ENCODE data around the gene ZYX. TPM values are rescaled to one million over a fixed set of nuclear protein-coding genes. Genes with fewer than 3 reads are reported as not detected.
"Not testable (repeated sequence)": the region's sequence is repeated elsewhere in the genome, so short reads cannot be mapped to it uniquely, and the experiment has no call there.

ZYX gene
- total RNA-seq, 1 donor, result 48.4 TPM

DNA sequence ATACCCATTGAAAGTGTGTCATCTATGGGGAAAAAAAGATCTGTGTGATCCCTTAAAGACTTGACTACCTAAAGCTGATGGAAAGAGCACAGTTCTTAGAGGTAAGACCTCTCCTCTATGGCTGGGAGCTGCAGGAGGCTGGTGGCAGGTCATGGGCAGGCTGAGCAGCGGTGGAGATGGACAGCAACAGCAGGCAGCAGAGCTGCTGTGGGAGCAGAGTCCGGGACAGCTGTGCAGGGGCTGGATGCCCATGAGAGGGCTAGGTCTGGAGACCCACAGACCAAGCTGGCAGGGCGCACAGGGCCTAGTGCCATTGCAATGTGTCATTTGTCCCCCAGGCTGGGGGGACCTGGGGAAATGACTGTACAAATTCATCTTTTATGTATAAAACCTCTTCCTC is 40.9 kb downstream of the ZYX start:
- H3K4me3 ChIP-seq (ENCODE audit: low read depth, low read length), result no peak overlapping the region

DNA sequence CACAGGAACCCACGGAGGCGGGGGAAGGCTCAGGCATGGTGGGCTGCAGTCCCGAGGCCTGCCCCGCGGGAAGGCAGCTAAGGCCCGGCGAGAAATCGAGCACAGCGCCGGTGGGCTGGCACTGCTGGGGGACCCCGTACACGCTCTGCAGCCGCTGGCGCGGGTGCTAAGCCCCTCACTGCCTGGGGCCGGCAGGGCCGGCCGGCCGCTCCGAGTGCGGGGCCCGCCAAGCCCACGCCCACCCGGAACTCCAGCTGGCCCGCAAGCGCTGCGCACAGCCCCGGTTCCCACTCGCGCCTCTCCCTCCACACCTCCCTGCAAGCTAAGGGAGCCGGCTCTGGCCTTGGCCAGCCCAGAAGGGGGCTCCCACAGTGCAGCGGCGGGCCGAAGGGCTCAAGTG is 43.3 kb downstream of the ZYX start:
- H3K4me3 ChIP-seq (ENCODE audit: low read depth, low read length); DNase-seq (ENCODE audit: low read depth): not testable (repeated sequence)

More for the DNA sequence above, 40.9 kb downstream of the ZYX start:
- no peak for TF ChIP-seq CTCF (IDR thresholded peaks at IDR 0.05; ENCODE audit: insufficient read depth, low read length)
- no peak for DNase-seq (ENCODE audit: low read depth)

- H3K4me3 ChIP-seq (ENCODE audit: low read depth, low read length), result no peak overlapping the region
- TF ChIP-seq CTCF (IDR thresholded peaks at IDR 0.05; ENCODE audit: insufficient read depth, low read length), result no peak
- DNase-seq (ENCODE audit: low read depth), result no peak
Measured at GRCh38 chr7:143426479-143427142, 45.5 kb downstream of the ZYX start.

DNA sequence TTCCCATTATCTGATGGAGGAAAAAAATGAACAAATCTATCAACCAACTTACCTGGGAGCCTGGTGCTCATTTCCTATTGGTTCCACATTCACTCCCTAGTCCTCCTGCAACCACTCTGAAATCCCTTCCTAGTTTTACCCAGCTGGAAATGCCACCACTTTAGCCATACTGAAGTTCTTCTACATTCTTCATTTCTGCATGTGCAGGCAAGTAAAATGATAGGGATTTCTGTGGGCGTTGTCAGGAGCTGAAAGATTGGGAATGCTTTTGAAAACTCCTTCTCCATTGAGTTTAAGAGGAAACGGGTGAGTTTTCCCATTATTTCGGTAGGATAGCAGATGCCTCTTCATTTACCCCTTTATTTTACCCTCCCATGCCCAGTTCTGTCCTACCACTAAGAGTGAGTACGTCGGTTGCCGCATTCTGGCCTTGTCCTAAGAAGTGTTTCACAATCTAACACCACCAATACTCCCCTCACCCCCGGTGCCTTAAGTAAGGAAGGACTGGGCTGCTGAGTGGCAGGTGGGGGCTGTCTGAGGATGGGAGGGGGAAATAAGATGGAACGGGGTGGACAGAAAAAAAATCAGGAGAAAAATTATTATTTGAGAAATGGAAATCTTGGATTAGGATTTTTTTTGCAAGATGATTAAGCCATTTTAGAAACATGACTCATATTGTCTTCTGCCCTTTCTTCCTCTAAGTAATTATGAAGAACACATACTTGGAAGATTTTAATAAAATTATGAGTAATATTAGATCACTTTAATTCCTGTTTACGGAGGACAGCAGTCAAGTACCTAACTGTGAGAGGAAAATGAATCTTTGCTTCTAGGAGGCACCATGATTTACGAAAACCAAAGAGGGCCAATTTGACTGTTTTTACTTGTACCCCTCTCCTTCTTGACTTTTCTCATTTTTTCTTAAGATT is 48.9 kb downstream of the ZYX start:
- peak; percentile 30 for DNase-seq (ENCODE audit: low read depth)
- no peak for TF ChIP-seq CTCF (IDR thresholded peaks at IDR 0.05; ENCODE audit: insufficient read depth, low read length)
- no peak overlapping the region for H3K4me3 ChIP-seq (ENCODE audit: low read depth, low read length)

DNA sequence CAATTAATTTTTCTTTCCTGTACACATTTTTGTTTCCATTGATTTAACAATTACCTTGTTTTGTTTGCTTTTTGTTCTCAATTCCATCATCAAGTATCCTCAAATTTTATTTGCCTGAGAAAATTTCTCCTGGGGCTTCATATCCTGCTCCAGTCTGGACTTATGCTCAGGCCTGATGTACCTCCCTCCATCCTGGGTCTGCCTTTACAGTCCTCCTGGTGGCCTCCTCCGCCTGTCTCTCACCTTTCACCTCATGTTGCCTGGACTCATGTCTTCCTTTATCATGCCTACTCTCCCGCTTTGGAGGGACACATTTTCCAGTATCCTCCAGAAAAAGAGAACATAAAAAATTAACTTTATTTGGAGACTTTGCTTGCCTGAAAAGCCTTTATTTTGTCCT is 50.0 kb downstream of the ZYX start:
- DNase-seq (ENCODE audit: low read depth), result no peak
- no peak for TF ChIP-seq CTCF (IDR thresholded peaks at IDR 0.05; ENCODE audit: insufficient read depth, low read length)
- H3K4me3 ChIP-seq (ENCODE audit: low read depth, low read length), result no peak overlapping the region

GRCh38 chr7:143433759-143434158 is 52.6 kb downstream of the ZYX start:
- DNase-seq (ENCODE audit: low read depth), result no peak
- no peak for TF ChIP-seq CTCF (IDR thresholded peaks at IDR 0.05; ENCODE audit: insufficient read depth, low read length)

DNA sequence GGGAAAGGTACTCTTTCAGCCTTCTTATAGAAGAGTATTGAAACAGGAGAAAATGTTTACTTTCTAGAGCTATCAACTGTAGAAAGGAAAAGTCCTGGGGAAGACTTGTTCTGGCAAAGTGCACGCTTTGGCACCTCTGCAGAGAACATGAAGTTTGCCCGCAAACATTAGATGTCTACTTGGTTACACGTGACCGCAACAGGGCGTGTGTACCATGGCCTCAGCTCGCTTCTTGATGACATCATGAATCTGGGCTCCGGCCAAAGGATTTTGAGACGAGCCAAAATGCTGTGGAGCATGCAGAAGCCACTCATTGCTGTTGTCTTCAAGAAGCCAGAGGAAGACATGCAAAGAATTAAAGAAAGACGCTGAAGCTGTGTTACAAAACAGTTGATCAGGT is 53.5 kb downstream of the ZYX start:
- no peak overlapping the region for H3K4me3 ChIP-seq (ENCODE audit: low read depth, low read length)
- DNase-seq (ENCODE audit: low read depth), result peak; percentile 83
- no peak for TF ChIP-seq CTCF (IDR thresholded peaks at IDR 0.05; ENCODE audit: insufficient read depth, low read length)

More at GRCh38 chr7:143433759-143434158, 52.6 kb downstream of the ZYX start:
- H3K4me3 ChIP-seq (ENCODE audit: low read depth, low read length), result no peak overlapping the region

Data from fibroblast of the aortic adventitia (primary cell).